ENCODE data around the gene CEACAM6.

Gene CEACAM6

DNA sequence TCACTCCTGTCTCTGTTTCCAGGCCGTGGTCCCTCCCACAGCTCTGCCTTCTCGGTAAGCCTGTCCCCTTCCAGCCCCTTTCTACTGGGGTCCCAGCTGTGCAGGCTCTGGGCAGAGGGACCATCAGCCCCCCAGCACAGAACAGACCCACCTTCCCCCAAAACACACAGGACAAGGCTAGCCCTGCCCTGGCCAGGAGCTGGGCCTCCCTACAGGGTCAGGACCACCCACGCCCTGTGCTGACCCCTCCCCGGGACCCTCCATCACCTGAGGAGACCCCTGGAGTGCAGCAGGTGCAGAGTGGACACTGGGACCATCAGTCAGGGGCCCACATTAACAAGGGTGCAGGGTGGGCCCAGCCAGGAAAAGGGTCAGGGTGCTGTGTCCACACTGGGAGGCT, 55.0 kb downstream of the CEACAM6 start:
- no peaks in the 10 kb centered on the region for H3K36me3 ChIP-seq (ENCODE audit: control insufficient read depth, insufficient read depth, low read length)
- H3K27me3 ChIP-seq (replicated peaks; ENCODE audit: control insufficient read depth, insufficient read depth, low read length) = peaks cover 2% of the 10 kb centered on the region; the same call in 1 of the 2 replicates
- TF ChIP-seq, protein P1, sequence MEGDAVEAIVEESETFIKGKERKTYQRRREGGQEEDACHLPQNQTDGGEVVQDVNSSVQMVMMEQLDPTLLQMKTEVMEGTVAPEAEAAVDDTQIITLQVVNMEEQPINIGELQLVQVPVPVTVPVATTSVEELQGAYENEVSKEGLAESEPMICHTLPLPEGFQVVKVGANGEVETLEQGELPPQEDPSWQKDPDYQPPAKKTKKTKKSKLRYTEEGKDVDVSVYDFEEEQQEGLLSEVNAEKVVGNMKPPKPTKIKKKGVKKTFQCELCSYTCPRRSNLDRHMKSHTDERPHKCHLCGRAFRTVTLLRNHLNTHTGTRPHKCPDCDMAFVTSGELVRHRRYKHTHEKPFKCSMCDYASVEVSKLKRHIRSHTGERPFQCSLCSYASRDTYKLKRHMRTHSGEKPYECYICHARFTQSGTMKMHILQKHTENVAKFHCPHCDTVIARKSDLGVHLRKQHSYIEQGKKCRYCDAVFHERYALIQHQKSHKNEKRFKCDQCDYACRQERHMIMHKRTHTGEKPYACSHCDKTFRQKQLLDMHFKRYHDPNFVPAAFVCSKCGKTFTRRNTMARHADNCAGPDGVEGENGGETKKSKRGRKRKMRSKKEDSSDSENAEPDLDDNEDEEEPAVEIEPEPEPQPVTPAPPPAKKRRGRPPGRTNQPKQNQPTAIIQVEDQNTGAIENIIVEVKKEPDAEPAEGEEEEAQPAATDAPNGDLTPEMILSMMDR (IDR thresholded peaks at IDR 0.05; ENCODE audit: insufficient read depth, low read length, poor library complexity, severe bottlenecking) = no peak
- H3K4me3 ChIP-seq (replicated peaks; ENCODE audit: low read depth, low read length) = no peak overlapping the region
- no peak for DNase-seq (ENCODE audit: extremely low read depth, insufficient read length)

DNA sequence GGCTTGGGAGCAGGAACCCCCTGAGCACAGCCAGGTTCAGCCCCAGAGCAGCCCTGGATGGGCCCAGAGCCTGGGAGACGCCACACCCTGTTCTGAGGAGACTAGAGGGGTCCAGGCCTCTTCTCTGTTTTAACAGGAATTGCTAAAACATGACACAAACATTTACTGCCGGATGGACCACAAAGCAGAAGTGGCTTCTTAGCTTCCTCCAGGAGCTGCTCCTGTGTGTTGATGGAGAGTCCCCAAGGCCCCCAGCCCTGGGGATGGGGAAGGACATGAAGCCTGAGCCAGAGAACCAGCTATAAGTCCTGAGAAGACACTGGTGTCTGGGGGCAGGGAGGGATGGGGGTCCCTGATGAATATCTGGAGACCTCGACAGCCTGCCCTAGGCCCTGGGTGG, 55.7 kb downstream of the CEACAM6 start:
- Histone ChIP-seq H3K36me3 (ENCODE audit: control insufficient read depth, insufficient read depth, low read length) (no peaks in the 10 kb centered on the region), H3K27me3 (replicated peaks; ENCODE audit: control insufficient read depth, insufficient read depth, low read length) (peaks cover 2% of the 10 kb centered on the region; the same call in 1 of the 2 replicates), H3K4me3 (replicated peaks; ENCODE audit: low read depth, low read length) (no peak overlapping the region)
- no peak for DNase-seq (ENCODE audit: extremely low read depth, insufficient read length)
- TF ChIP-seq, protein P1 (IDR thresholded peaks at IDR 0.05; ENCODE audit: insufficient read depth, low read length, poor library complexity, severe bottlenecking) = no peak

DNA sequence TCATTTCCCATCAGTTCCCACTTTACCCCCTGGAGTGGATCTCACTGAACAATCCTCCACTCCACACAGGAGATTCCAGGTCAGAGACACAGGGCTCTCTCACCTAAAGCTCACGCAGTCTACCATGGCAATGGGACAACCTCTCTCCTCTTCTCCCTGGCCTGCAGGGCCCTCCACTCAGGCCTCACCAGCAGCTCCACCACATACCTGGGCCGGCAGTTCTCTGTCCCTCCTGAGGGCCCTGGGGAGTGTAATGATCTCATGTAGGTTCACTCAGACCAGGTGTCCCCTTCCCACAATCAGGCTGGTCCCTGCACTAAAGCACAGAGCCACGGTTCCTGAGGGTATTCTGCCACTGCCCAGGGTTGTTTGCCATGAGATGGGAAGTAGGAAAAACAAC, 56.7 kb downstream of the CEACAM6 start:
- H3K36me3 ChIP-seq (ENCODE audit: control insufficient read depth, insufficient read depth, low read length) = no peaks in the 10 kb centered on the region
- H3K27me3 ChIP-seq (replicated peaks; ENCODE audit: control insufficient read depth, insufficient read depth, low read length) = 0 out of 2 replicates have a peak, but pooled peaks cover 2% of the 10 kb centered on the region
- TF ChIP-seq, protein P1 (IDR thresholded peaks at IDR 0.05; ENCODE audit: insufficient read depth, low read length, poor library complexity, severe bottlenecking) = no peak
- H3K4me3 ChIP-seq (replicated peaks; ENCODE audit: low read depth, low read length) = no peak overlapping the region
- no peak for DNase-seq (ENCODE audit: extremely low read depth, insufficient read length)

DNA sequence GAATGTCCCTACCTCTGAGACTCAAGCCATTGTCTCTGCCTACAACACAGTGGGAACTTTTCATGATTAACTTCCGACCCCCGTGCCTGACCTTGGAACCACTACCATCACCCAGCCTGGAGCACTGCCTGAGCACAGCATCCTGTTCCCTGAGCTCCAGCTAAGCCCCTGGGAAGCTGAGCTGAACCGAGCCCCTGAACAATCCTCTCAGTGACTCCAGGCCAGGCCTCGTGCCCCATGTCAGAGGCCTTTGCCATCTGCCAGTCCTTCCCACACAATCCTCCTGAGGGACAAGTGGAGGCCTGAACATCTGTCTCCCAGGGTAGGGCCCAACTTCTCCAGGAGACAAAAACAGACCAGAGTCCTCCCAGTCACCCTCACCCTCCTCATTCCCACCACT, 58.6 kb downstream of the CEACAM6 start:
- no peak overlapping the region for H3K4me3 ChIP-seq (replicated peaks; ENCODE audit: low read depth, low read length)
- TF ChIP-seq, protein P1 (IDR thresholded peaks at IDR 0.05; ENCODE audit: insufficient read depth, low read length, poor library complexity, severe bottlenecking) = no peak
- no peaks in the 10 kb centered on the region for H3K27me3 ChIP-seq (replicated peaks; ENCODE audit: control insufficient read depth, insufficient read depth, low read length)
- H3K36me3 ChIP-seq (ENCODE audit: control insufficient read depth, insufficient read depth, low read length) = no peaks in the 10 kb centered on the region
- DNase-seq (ENCODE audit: extremely low read depth, insufficient read length) = no peak

DNA sequence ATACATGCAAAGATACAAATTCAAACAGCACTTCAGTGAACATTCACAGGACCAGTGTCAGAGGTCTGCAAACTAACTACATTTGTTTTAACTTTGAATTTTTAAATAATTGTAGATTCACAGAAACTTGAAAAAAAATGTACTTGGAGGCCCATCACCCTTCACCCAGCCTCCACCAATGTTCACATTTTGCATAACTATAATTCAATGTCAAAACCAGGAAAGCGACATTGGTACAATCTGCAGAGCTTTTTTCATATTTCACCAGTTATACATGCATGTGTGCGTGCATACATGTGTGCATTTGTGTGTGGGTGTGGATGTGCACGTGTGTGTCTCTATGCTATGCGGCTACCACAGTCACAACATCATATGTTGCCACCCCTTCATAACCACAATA, 60.0 kb downstream of the CEACAM6 start:
- no peak for DNase-seq (ENCODE audit: extremely low read depth, insufficient read length)
- no peak overlapping the region for H3K4me3 ChIP-seq (replicated peaks; ENCODE audit: low read depth, low read length)
- no peaks in the 10 kb centered on the region for H3K36me3 ChIP-seq (ENCODE audit: control insufficient read depth, insufficient read depth, low read length)
- TF ChIP-seq, protein P1 (IDR thresholded peaks at IDR 0.05; ENCODE audit: insufficient read depth, low read length, poor library complexity, severe bottlenecking) = no peak
- no peaks in the 10 kb centered on the region for H3K27me3 ChIP-seq (replicated peaks; ENCODE audit: control insufficient read depth, insufficient read depth, low read length)

DNA sequence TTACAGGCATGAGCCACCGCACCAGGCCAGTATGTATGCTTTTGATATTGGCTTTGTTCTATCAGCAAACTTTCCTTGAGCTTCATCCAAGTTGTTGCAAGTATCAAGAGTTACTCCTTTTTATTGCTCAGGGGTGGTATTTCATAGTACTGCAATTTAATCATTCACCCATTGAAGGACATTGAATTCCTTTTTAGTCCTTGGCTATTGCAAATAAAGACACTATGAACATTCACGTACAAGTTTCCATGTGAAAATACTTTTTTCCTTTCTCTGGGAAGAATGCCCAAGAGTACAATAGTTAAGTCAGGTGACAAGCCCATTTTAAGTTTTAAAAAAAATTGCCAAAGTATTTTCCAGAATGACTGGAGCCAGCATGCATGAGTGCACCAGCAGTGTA, 61.4 kb downstream of the CEACAM6 start:
- H3K36me3 ChIP-seq (ENCODE audit: control insufficient read depth, insufficient read depth, low read length) = no peaks in the 10 kb centered on the region
- DNase-seq (ENCODE audit: extremely low read depth, insufficient read length) = no peak
- no peaks in the 10 kb centered on the region for H3K27me3 ChIP-seq (replicated peaks; ENCODE audit: control insufficient read depth, insufficient read depth, low read length)
- TF ChIP-seq, protein P1 (IDR thresholded peaks at IDR 0.05; ENCODE audit: insufficient read depth, low read length, poor library complexity, severe bottlenecking) = no peak
- no peak overlapping the region for H3K4me3 ChIP-seq (replicated peaks; ENCODE audit: low read depth, low read length)

All from GM06990 (cell line).